GM19193 (cell line): ENCODE data around the gene ATP8B3.

ENCODE experiments used
- POLR2A ChIP-seq: IDR thresholded peaks from 4 replicates; pipeline ENCODE4 v1.6.1; 2011; ENCODE audit not compliant: insufficient read depth, insufficient read length; ENCODE audit errors: extremely low read depth

ATP8B3 gene

GRCh38 chr19:1736927-1737326 lies 75.1 kb downstream of the ATP8B3 start:
- no peak for TF ChIP-seq POLR2A

- TF ChIP-seq POLR2A: no peak
Observed at GRCh38 chr19:1736280-1736679, 75.8 kb downstream of the ATP8B3 start.

DNA sequence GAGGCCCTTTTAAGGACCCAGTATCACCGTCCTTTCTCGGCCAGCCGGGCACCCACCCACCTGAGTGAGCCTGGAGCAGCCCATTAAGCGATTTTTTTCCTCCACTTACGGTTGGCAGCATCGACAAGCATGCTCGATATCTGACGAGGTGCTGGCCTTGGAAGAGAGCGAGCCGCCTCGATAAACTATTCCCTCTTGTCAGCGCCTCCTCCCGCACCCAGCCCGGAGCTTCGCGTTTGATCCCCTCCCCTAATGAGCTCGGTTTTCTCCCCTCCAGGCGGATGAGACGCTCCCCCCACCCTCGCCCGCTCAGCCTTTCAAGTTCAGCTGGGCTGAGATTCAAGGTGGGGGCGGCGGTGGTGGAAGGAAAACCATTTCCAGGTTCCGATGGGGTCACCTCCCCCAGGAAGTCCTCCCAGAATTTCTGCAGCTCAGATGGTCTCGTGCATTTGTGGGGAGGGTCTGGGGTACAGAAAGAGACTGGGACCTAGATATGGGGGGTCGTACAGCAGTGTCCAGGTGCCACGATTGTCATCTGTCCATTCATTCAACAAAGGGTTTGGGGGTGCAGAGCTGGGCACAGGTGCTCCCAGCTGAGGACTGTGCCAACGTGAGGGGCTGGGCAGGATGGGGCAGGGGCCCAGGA lies 77.6 kb downstream of the ATP8B3 start:
- TF ChIP-seq POLR2A: no peak
